ENCODE measurements around the gene SERPINB11.

GRCh38 chr18:63752636-63753035, 49.9 kb downstream of the SERPINB11 start:
- TF ChIP-seq EP300 (IDR thresholded peaks at IDR 0.05; ENCODE audit: borderline replicate concordance in 1 of 2, control insufficient read depth in 1 of 2, low read depth in 2 of 2, low read length in 2 of 2) (no peak), PRDM15 (CRISPR knock-in tag; IDR thresholded peaks at IDR 0.05) (no peak), CTCF (IDR thresholded peaks at IDR 0.05 in 2 of 3, conservative IDR thresholded peaks at IDR 0.05 in 1 of 3; ENCODE audit: control insufficient read depth in 2 of 3, extremely low read depth in 1 of 3, insufficient read depth in 1 of 3, low read depth in 3 of 3, low read length in 3 of 3) (no peak), MAX (IDR thresholded peaks at IDR 0.05; ENCODE audit: low read depth, low read length) (no peak)

Data from GM12878 (cell line).